Fibroblast of the aortic adventitia (primary cell): ENCODE data around the gene IZUMO4. TPM values are rescaled to one million over a fixed set of nuclear protein-coding genes. Genes with fewer than 3 reads are reported as not detected.

Source experiments
- DNase-seq: peaks from one replicate; pipeline ENCODE4 v3.0.0-alpha.2; 2010; ENCODE audit warnings: low read depth
- H3K4me3 ChIP-seq: 2 replicates; pipeline ENCODE4 v1.5.1; 2011; ENCODE audit warnings: low read depth, mild to moderate bottlenecking, control low read depth, low read length, moderate library complexity
- CTCF ChIP-seq: IDR thresholded peaks from 2 replicates; pipeline ENCODE4 v1.5.1; 2011; ENCODE audit warnings: mild to moderate bottlenecking, low read length, control low read depth, inconsistent platforms; ENCODE audit not compliant: insufficient read depth
- total RNA-seq: library from RNA; depleted of rRNA; stranded (reverse); fragments of >200 nt; gene quantifications from 2 replicates; pipeline ENCODE4 v1.2.3, GENCODE V29; 2012; ENCODE audit warnings: low replicate concordance

Gene IZUMO4
- total RNA-seq, 1 donor = 1.4 TPM

- no peak overlapping the region for H3K4me3 ChIP-seq
- TF ChIP-seq CTCF = no peak
- DNase-seq = no peak
Measured at GRCh38 chr19:2111886-2112285, 15.2 kb downstream of the IZUMO4 start.

- TF ChIP-seq CTCF = no peak
- no peak for DNase-seq
- no peak overlapping the region for H3K4me3 ChIP-seq
Measured at GRCh38 chr19:2112516-2113320, 16.0 kb downstream of the IZUMO4 start.

GRCh38 chr19:2113439-2114211 lies 16.9 kb downstream of the IZUMO4 start:
- peak; percentile 31 for DNase-seq
- no peak overlapping the region for H3K4me3 ChIP-seq
- TF ChIP-seq CTCF = no peak

- no peak for DNase-seq
- no peak overlapping the region for H3K4me3 ChIP-seq
- no peak for TF ChIP-seq CTCF
Measured at GRCh38 chr19:2114218-2114617, 17.5 kb downstream of the IZUMO4 start.

GRCh38 chr19:2114821-2115220 lies 18.1 kb downstream of the IZUMO4 start:
- DNase-seq = no peak
- H3K4me3 ChIP-seq = no peak overlapping the region
- TF ChIP-seq CTCF = no peak

- DNase-seq = no peak
- no peak for TF ChIP-seq CTCF
- no peak overlapping the region for H3K4me3 ChIP-seq
Measured at GRCh38 chr19:2115324-2115723, 18.6 kb downstream of the IZUMO4 start.
